Adrenal gland (tissue), 5 donors: ENCODE measurements around the gene NOP53.
"Not testable (repeated sequence)": the region's sequence is repeated elsewhere in the genome, so short reads cannot be mapped to it uniquely, and the experiment has no call there.

Source experiments
- CTCF ChIP-seq, 6 experiments: fragments of 450-650 bp in 4 of 6; fragments of 200-600 bp in 2 of 6; sonication (generic) in 1 of 6; IDR thresholded peaks; 1 replicate in 5 of 6; 2 replicates in 1 of 6; pipeline versions ENCODE4 v1.5.1 to v1.8.0; 2016 to 2021; ENCODE audit warnings: antibody characterized with exemption in 6 of 6, mild to moderate bottlenecking in 2 of 6, moderate library complexity in 1 of 6
- POLR2A ChIP-seq, 2 donors: fragments of 450-650 bp; IDR thresholded peaks; one replicate each; pipeline ENCODE4 v1.6.1; 2017; ENCODE audit warnings: antibody characterized with exemption in 2 of 2, mild to moderate bottlenecking in 2 of 2, moderate library complexity in 1 of 2
- donor health status: DM: no; HTN: no; CAD: no.

GRCh38 chr19:47746129-47746528 is 783 bp downstream of the NOP53 start:
- TF ChIP-seq CTCF, POLR2A (IDR thresholded peaks at IDR 0.05): not testable (repeated sequence)
